Prostate gland (tissue), 2 donors: Measurements from ENCODE around the gene ARFGEF3. TPM values are rescaled to one million over a fixed set of nuclear protein-coding genes. Genes with fewer than 3 reads are reported as not detected.
"Not testable (repeated sequence)": the region's sequence is repeated elsewhere in the genome, so short reads cannot be mapped to it uniquely, and the experiment has no call there.

Source experiments
- DNase-seq: peaks from one replicate; pipeline ENCODE4 v3.0.0-alpha.2; 2019; ENCODE audit warnings: low spot score
- H3K27ac ChIP-seq, 2 donors: fragments of 200-600 bp; sonication (generic); 2 replicates each; pipeline ENCODE4 v1.5.1; 2017 to 2019
- H3K27me3 ChIP-seq: fragments of 200-600 bp; sonication (generic); replicated peaks from 2 replicates; pipeline ENCODE4 v1.5.1; 2019; ENCODE audit not compliant: insufficient read depth
- H3K36me3 ChIP-seq, 2 donors: fragments of 200-600 bp; sonication (generic); 1 replicate in 1 of 2; 2 replicates in 1 of 2; pipeline versions ENCODE4 v1.5.1 to v1.8.1; 2017 to 2019
- H3K4me1 ChIP-seq: fragments of 200-600 bp; sonication (generic); replicated peaks from 2 replicates; pipeline ENCODE4 v1.5.1; 2019
- H3K4me3 ChIP-seq, 2 donors: fragments of 200-600 bp; sonication (generic); 2 replicates each; pipeline ENCODE4 v1.5.1; 2017 to 2019
- H3K9me3 ChIP-seq: fragments of 200-600 bp; sonication (generic); 2 replicates; pipeline ENCODE4 v1.5.1; 2017
- POLR2A ChIP-seq: fragments of 450-650 bp; IDR thresholded peaks from one replicate; pipeline ENCODE4 v1.6.1; 2016; ENCODE audit warnings: antibody characterized with exemption, mild to moderate bottlenecking
- POLR2AphosphoS5 ChIP-seq: sonication (generic); formaldehyde crosslinking; IDR thresholded peaks from one replicate; pipeline ENCODE4 v1.6.1; 2017; ENCODE audit warnings: antibody characterized with exemption
- WGBS: methylation state at CpG from one replicate; pipeline ENCODE4 v1.1.5; 2018; 5-methylcytosine and 5-hydroxymethylcytosine counted together
- intact Hi-C: fragments of 100-400 bp; cut with DNase I; formaldehyde crosslinking; loops from one replicate; pipeline ENCODE4 v1.14.2; 2022
- total RNA-seq, 2 donors: library from RNA; depleted of rRNA; stranded (reverse); fragments of >200 nt; gene quantifications; one replicate each; pipeline ENCODE4 v1.1.0, GENCODE V29; 2016
- TF ChIP-seq, protein P1 (sequence below), 4 experiments: fragments of 200-600 bp in 2 of 4; fragments of 450-650 bp in 2 of 4; sonication (generic) in 2 of 4; IDR thresholded peaks; 1 replicate in 3 of 4; 2 replicates in 1 of 4; pipeline ENCODE4 v1.5.1; 2016 to 2019; ENCODE audit warnings: antibody characterized with exemption in 4 of 4, mild to moderate bottlenecking in 2 of 4, moderate library complexity in 2 of 4

Gene ARFGEF3
- total RNA-seq, 2 donors from 2014 or later, result 41.0 to 80.1 TPM

DNA sequence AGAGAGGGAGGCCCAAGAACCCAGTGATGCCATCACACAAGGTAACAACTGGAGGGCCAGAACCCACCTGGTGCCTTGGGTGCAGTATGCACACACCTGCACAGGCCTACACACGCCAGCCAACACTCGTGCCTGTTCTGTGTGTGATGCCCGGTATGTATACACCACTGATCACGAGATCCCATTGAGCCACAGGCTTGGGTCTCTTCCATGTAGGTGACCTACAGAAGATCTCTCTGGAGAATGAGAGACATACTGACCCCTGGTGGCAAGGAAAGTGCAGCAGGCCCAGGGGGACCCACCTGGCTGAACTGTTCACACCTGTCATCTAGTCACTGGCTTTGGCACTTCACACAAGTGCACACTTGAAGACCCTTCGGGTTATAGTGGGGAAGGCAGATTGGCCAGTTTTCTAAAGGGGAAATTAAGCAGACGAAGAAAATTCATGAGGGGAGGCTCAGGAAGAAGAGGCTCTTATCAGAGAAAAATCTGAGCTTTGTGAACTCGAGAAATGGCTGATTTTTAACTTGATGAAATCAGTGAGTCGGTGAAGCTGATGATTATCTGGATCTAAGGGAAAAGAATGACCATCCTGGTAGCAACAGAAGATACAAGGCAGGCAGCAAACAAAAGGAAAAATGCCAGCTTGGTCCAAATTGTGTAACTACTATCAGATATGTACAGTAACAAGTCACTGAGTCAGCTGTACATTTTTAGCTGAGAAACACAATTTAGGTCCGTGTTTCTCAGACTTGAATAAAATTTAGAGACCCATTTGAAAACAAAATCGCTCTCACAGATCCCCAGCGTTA lies 125.6 kb downstream of the ARFGEF3 start:
- Histone ChIP-seq H3K9me3 (no peaks in the 10 kb centered on the region), H3K36me3 (no peaks in the 10 kb centered on the region), H3K4me1 (no peaks in the 10 kb centered on the region), H3K4me3 (no peak overlapping the region), H3K27me3 (no peaks in the 10 kb centered on the region), H3K27ac (peak overlapping the region; percentile 15 to 16)
- intact Hi-C loops, result loop anchor here (5.0 to 10.0 kb wide), 2 partner anchors 170 to 283 kb away; no protein-coding TSS in a partner anchor
- WGBS, result 59% methylated on average over 11 of the region's 11 CpGs
- peak; percentile 75 for DNase-seq
- peak; percentile 70 for TF ChIP-seq POLR2AphosphoS5
- no peak for TF ChIP-seq POLR2A
- TF ChIP-seq, protein P1, sequence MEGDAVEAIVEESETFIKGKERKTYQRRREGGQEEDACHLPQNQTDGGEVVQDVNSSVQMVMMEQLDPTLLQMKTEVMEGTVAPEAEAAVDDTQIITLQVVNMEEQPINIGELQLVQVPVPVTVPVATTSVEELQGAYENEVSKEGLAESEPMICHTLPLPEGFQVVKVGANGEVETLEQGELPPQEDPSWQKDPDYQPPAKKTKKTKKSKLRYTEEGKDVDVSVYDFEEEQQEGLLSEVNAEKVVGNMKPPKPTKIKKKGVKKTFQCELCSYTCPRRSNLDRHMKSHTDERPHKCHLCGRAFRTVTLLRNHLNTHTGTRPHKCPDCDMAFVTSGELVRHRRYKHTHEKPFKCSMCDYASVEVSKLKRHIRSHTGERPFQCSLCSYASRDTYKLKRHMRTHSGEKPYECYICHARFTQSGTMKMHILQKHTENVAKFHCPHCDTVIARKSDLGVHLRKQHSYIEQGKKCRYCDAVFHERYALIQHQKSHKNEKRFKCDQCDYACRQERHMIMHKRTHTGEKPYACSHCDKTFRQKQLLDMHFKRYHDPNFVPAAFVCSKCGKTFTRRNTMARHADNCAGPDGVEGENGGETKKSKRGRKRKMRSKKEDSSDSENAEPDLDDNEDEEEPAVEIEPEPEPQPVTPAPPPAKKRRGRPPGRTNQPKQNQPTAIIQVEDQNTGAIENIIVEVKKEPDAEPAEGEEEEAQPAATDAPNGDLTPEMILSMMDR (IDR thresholded peaks at IDR 0.05), result peak; percentile 41 to 77 (median 74)

DNA sequence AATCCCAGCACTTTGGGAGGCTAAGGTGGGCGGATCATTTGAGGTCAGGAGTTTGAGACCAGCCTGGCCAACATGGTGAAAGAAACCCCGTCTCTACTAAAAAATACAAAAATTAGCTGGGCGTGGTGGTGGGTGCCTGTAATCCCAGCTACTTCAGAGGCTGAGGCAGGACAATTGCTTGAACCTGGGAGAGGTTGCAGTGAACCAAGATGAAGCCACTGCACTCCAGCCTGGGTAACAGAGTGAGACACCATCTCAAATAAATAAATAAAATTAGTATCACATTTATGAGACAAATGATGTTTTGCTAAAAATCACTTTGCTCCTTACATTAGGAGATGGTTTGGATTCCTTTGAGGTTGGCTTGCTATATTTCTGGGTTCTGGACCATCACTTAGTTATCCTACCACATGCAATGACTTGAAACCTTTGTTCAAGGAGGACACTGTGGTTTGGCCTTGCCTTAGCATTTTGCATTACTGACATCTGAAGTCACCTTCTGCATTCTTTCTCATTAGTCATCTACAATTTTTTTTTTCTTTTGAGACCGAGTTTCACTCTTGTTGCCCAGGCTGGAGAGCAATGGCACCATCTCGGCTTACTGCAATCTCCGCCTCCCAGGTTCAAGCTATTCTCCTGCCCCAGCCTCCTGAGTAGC lies 126.8 kb downstream of the ARFGEF3 start:
- intact Hi-C loops, result loop anchor here (5.0 to 10.0 kb wide), 2 partner anchors 171 to 284 kb away; no protein-coding TSS in a partner anchor
- not testable (repeated sequence) for DNase-seq, H3K4me1 ChIP-seq, H3K27me3 ChIP-seq, H3K36me3 ChIP-seq, H3K9me3 ChIP-seq, H3K4me3 ChIP-seq, H3K27ac ChIP-seq
- WGBS, result 91% methylated on average over 6 of the region's 6 CpGs

DNA sequence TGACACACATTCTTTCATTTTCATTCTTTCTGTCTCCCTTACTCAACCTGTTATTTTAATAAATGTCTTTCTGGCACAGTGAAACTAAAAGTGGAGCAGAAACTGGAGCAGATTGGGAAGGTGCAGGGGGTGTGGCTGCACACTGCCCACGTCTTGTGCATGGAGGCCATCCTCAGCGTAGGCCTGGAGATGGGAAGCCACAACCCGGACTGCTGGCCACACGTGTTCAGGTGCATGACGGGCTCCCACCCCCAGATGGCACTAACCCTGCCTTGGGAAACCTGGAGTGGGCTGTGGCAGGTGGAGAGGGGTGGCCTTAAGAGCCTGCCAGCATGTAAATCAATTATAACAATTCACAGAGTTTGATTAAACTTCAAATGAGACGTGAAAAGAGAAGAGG lies 128.0 kb downstream of the ARFGEF3 start:
- DNase-seq, result peak; percentile 31
- Histone ChIP-seq H3K27ac (peak overlapping the region in 1 of 2 donors; percentile 43), H3K9me3 (no peaks in the 10 kb centered on the region), H3K36me3 (peaks cover 0 to 4% of the 10 kb centered on the region in 2 donors), H3K4me3 (no peak overlapping the region), H3K27me3 (no peaks in the 10 kb centered on the region), H3K4me1 (no peaks in the 10 kb centered on the region)
- WGBS, result 41% methylated on average over 6 of the region's 6 CpGs
- intact Hi-C loops, result loop anchor here (5.0 to 10.0 kb wide), 2 partner anchors 172 to 285 kb away; no protein-coding TSS in a partner anchor
- TF ChIP-seq, protein P1 (IDR thresholded peaks at IDR 0.05), result peak in 3 of 4 experiments; percentile 20 to 51 (median 42)
- TF ChIP-seq POLR2A, result no peak
- no peak for TF ChIP-seq POLR2AphosphoS5

DNA sequence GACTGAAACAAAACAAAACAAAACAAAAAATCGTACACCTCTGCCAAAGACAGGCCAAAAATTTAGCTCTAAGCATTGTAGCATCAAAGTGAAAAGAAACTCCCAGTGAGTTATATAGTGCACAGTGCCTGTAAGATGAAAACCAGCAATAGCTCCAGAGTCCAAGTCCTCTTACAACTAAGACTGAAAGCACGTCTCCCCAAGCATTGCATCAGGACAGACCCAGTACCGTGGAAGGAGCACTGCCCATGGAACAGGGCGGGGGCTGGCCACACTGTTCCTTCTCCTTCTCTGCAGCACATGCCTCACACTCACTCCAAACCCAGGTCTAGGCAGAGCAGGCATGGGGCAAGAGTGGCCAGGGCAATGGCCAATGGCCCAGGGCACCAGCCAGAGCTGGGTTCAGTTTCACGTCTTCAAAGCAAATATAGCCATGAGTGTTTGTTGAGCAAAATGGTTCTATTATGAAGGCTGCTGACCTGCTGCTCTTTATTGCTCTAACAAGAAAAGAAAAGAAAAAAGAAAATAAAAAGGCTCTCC lies 128.8 kb downstream of the ARFGEF3 start:
- H3K27me3 ChIP-seq, result no peaks in the 10 kb centered on the region
- H3K27ac ChIP-seq, result no peak overlapping the region
- H3K36me3 ChIP-seq, result peaks cover 0 to 4% of the 10 kb centered on the region in 2 donors
- H3K4me1 ChIP-seq, result no peaks in the 10 kb centered on the region
- no peak for TF ChIP-seq POLR2A
- no peak for TF ChIP-seq POLR2AphosphoS5
- TF ChIP-seq, protein P1 (IDR thresholded peaks at IDR 0.05), result no peak
- no peak overlapping the region for H3K4me3 ChIP-seq
- WGBS, result 67% methylated on average over 5 of the region's 5 CpGs
- H3K9me3 ChIP-seq, result no peaks in the 10 kb centered on the region
- intact Hi-C loops, result no loop called here
- no peak for DNase-seq
